ENCODE measurements around the gene CALR3.
"Not testable (repeated sequence)": the region's sequence is repeated elsewhere in the genome, so short reads cannot be mapped to it uniquely, and the experiment has no call there.

Gene CALR3

DNA sequence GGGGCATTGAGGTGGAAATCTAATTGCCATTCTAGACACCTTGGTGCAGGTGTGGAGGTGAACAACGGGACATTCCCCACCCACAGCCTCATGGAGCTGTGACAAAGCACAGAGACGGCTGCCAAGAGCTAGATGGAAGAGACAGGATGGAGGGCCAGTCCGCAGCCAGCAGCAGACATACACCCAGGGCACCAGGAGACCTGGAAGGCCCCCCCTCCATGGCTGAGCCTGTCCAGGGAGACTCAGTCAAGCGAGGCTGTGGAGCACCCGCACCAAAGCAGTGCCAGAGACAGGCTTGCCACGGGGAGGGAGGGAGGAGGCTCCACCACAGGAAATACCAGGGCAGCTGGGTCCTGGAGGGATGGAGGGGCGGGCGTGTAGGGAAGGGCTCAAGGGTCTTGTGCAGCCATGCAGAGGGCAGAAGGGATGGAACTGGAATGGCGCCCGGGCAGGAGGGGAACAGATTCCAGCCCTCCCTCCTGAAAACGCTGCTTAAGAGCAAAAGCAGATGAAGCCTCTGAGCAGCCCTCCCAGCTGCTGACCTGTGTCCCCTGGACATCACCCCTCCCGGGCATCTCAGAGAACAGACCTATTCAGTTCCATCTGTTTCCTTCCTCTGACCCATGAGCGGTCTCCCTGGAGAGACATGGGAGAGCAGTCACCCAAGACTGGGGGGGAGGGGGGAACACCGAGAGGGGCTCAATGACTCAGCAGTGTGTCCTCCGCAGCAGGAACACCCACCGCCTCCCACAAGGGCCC is 38.6 kb downstream of the CALR3 start:
- no peak overlapping the region; the same call in 1 of the 2 replicates for H3K4me3 ChIP-seq (replicated peaks; ENCODE audit: low read depth, low read length)
- TF ChIP-seq, protein P1, sequence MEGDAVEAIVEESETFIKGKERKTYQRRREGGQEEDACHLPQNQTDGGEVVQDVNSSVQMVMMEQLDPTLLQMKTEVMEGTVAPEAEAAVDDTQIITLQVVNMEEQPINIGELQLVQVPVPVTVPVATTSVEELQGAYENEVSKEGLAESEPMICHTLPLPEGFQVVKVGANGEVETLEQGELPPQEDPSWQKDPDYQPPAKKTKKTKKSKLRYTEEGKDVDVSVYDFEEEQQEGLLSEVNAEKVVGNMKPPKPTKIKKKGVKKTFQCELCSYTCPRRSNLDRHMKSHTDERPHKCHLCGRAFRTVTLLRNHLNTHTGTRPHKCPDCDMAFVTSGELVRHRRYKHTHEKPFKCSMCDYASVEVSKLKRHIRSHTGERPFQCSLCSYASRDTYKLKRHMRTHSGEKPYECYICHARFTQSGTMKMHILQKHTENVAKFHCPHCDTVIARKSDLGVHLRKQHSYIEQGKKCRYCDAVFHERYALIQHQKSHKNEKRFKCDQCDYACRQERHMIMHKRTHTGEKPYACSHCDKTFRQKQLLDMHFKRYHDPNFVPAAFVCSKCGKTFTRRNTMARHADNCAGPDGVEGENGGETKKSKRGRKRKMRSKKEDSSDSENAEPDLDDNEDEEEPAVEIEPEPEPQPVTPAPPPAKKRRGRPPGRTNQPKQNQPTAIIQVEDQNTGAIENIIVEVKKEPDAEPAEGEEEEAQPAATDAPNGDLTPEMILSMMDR (IDR thresholded peaks at IDR 0.05; ENCODE audit: low read depth, low read length, missing control alignments) = no peak
- no peak for DNase-seq (ENCODE audit: extremely low read depth, low read depth)

DNA sequence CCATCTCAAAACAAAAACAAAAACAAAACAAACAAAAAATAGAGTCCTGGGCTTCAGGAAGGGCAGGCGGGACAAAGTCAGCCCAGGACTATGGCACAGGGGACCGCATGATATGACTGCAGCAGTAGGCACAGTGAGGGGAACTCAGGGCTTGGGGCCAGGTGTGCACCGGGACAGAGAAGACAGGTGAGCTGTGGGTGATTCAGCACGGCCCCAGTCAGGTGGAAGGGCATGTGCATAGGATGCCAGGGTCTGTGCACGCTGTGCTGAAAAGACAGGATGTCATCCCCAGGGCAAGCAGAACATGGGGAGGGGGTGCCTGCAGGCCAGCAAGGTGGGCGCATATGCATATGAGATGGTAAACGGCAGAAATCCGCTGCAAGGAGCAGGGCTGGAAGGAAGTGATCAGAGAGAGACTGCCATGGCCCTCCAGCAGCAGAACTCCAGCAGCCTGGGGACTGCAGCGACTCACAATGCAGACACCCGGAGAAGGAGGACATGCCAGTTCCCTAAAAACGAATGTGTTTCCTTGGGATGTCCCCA is 39.2 kb downstream of the CALR3 start:
- TF ChIP-seq, protein P1 (IDR thresholded peaks at IDR 0.05; ENCODE audit: low read depth, low read length, missing control alignments) = no peak
- no peak overlapping the region for H3K4me3 ChIP-seq (replicated peaks; ENCODE audit: low read depth, low read length)
- no peak for DNase-seq (ENCODE audit: extremely low read depth, low read depth)

DNA sequence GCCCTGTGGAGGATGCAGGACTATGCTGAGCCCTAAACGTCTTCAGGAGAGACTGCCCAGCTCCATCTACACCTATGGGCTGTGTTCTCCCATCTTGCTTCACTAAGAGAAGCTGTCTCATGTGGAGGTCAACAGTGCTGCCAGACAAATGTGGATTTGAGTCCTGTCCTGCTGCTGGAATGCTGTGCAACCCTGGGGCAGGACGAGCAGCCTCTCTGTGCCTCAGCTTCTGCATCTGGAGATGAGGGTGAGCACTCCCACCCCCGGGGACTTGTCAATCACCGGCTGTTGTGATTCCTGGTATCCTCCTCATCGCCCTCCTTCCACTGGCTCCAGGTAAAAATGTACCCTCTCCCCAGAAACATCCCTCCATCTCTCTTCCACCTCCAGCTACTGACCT is 40.5 kb downstream of the CALR3 start:
- DNase-seq (ENCODE audit: extremely low read depth, low read depth) = no peak
- TF ChIP-seq, protein P1 (IDR thresholded peaks at IDR 0.05; ENCODE audit: low read depth, low read length, missing control alignments) = no peak
- H3K4me3 ChIP-seq (replicated peaks; ENCODE audit: low read depth, low read length) = no peak overlapping the region

DNA sequence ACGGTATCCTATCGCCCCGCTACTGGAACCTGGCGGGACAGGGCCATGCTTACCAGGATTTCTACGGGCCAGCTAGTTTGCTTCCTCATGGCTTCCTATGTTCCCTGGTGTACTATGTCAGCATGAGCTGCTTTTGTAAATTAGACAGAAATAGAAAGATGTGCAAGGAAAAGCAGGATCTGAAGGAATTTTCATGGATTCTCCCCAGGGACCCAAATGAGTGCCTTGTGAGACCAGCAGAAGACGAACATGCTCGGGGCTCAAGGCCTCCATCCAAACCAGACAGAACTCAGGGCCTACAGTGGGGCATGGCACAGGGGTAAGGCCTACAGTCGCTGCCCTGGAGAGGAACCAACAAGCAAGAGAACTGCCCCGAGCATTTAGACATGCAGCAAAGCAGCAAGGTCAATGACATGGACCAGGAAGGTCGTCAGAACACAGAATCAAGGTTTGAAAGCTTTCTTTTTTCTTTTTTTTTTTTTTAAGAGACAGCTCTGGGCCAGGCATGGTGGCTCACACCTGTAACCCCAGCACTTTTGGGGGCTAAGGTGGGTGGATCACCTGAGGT is 41.5 kb downstream of the CALR3 start:
- TF ChIP-seq, protein P1 (IDR thresholded peaks at IDR 0.05; ENCODE audit: low read depth, low read length, missing control alignments) = no peak
- H3K4me3 ChIP-seq (replicated peaks; ENCODE audit: low read depth, low read length) = no peak overlapping the region
- no peak for DNase-seq (ENCODE audit: extremely low read depth, low read depth)

DNA sequence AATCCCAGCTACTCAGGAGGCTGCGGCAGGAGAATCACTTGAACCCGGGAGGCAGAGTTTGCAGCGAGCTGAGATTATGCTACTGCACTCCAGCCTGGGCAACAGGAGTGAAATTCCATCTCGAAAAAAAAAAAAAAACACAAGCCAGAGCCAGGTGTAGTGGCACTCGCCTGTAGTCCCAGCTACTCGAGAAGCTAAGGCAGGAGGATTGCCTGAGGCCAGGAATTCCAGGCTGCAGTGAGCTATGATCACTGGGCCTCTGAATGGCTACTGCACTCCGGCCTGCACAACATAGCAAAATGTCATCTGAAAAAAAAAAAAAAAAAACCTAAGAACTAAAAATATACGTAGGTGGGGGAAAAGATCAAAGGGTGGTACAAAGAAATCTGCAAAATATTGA is 43.6 kb downstream of the CALR3 start:
- H3K4me3 ChIP-seq (replicated peaks; ENCODE audit: low read depth, low read length) = no peak overlapping the region
- TF ChIP-seq, protein P1 (IDR thresholded peaks at IDR 0.05; ENCODE audit: low read depth, low read length, missing control alignments) = no peak
- DNase-seq (ENCODE audit: extremely low read depth, low read depth) = no peak

DNA sequence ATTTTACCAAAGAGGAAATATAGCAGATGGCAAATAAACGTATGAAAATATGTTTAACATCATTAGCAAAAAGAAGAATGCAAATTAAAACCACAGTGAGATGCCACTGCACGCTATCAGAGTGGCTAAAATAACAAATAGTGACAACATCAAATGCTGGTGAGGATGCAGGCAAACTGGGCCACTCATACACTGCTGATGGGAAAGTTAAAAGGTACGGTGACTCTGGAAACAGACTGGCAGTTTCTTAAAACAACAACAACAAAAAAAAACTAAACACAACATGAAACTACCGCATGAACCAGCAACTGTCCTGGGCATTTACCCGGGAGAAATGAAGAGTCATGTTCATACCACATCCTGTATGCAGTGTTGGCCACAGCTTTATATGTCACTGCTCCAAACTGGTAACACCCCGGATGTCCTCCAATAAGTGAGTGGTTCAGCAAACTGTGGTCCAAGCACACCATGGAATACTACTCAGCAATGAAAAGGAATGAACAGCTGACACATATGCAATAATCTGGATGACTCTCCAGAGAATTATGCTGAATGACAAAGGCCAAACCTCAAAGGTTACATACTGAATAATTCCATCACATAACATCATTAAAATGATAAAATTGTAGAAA is 46.5 kb downstream of the CALR3 start:
- no peak overlapping the region for H3K4me3 ChIP-seq (replicated peaks; ENCODE audit: low read depth, low read length)
- no peak for DNase-seq (ENCODE audit: extremely low read depth, low read depth)
- TF ChIP-seq, protein P1 (IDR thresholded peaks at IDR 0.05; ENCODE audit: low read depth, low read length, missing control alignments) = no peak

DNA sequence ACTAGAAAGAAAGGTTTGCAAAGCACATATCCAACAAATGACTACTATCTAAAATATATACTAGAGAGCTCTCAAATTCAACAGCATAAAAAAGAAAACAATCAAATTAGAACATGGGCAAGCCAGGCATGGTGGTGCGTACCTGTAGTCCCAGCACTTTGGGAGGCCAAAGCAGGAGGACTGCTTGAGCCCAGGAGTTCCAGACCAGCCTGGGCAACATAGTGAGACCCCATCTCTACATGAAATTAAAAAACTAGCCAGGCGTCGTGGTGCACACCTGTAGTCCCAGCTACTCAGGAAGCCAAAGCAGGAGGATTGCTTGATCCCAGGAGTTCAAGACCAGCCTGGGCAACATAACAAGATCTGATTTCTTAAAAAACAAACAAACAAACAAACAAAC is 47.1 kb downstream of the CALR3 start:
- H3K4me3 ChIP-seq (replicated peaks; ENCODE audit: low read depth, low read length); DNase-seq (ENCODE audit: extremely low read depth, low read depth): not testable (repeated sequence)
